NB4 (cell line): ENCODE data around the gene FTSJ3.

Experiments used
- CTCF ChIP-seq: IDR thresholded peaks from one replicate; pipeline ENCODE4 v1.5.1; 2012; ENCODE audit warnings: low read depth, low read length
- MYC ChIP-seq: IDR thresholded peaks from 2 replicates; pipeline ENCODE4 v1.6.1; 2011; ENCODE audit warnings: low read depth, low read length
- POLR2A ChIP-seq: IDR thresholded peaks from 2 replicates; pipeline ENCODE4 v1.6.1; 2011; ENCODE audit warnings: mild to moderate bottlenecking; ENCODE audit not compliant: insufficient read length; ENCODE audit errors: extremely low read depth
- TF ChIP-seq, protein P1 (sequence below): IDR thresholded peaks from 2 replicates; pipeline ENCODE4 v1.6.1; 2011; ENCODE audit warnings: low read depth, low read length

DNA sequence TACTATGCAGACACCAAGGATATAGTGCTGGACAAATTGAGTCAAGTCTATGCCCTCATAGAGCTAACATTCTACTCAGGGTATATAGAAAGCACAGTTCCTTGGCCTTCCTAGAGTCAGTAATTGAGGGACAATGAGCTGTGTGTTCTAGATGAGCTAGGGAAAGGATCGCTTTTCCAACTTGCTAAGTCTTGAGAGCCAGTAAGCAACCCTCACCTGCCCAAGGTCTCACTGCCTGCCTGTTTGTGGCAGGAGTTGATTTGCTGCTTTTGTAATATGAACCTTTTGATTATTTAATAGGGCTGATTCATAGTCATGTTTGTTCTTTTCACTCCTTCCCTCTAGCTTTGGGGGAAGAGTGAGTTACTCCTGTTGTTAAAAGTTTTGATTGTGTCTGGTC lies 47.0 kb downstream of the FTSJ3 start:
- TF ChIP-seq CTCF (no peak), POLR2A (no peak), MYC (no peak)
- TF ChIP-seq, protein P1, sequence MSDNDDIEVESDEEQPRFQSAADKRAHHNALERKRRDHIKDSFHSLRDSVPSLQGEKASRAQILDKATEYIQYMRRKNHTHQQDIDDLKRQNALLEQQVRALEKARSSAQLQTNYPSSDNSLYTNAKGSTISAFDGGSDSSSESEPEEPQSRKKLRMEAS: no peak
